ENCODE measurements around the gene CREB3L2.

GRCh38 chr7:137989094-137989493, 12.8 kb downstream of the CREB3L2 start:
- TF ChIP-seq ZFP37 (tag by site-specific recombination; IDR thresholded peaks at IDR 0.05) (no peak), CTCF (tag by site-specific recombination; IDR thresholded peaks at IDR 0.05) (no peak), YY1 (tag by site-specific recombination; IDR thresholded peaks at IDR 0.05) (no peak), ZNF121 (tag by site-specific recombination; IDR thresholded peaks at IDR 0.05) (no peak), KLF7 (tag by site-specific recombination; IDR thresholded peaks at IDR 0.05; ENCODE audit: borderline replicate concordance) (no peak), ZFP41 (tag by site-specific recombination; IDR thresholded peaks at IDR 0.05; ENCODE audit: borderline replicate concordance) (no peak), ZBTB7A (tag by site-specific recombination; IDR thresholded peaks at IDR 0.05; ENCODE audit: low read depth) (no peak), ZNF175 (tag by site-specific recombination; IDR thresholded peaks at IDR 0.05) (no peak), ZNF292 (tag by site-specific recombination; IDR thresholded peaks at IDR 0.05; ENCODE audit: borderline replicate concordance, low read depth) (no peak), ZNF138 (tag by site-specific recombination; IDR thresholded peaks at IDR 0.05; ENCODE audit: borderline replicate concordance) (no peak), ZBTB48 (tag by site-specific recombination; IDR thresholded peaks at IDR 0.05) (no peak), SP2 (tag by site-specific recombination; IDR thresholded peaks at IDR 0.05) (no peak), BCL6B (tag by site-specific recombination; IDR thresholded peaks at IDR 0.05) (no peak)
